ENCODE data around the gene PCGF6. TPM values are rescaled to one million over a fixed set of nuclear protein-coding genes. Genes with fewer than 3 reads are reported as not detected.
A peak's percentile ranks its signal among the peaks of the same experiment; 100 is the strongest.

Gene PCGF6
- total RNA-seq, 1 experiment from 2014 or later = 19.2 TPM

DNA sequence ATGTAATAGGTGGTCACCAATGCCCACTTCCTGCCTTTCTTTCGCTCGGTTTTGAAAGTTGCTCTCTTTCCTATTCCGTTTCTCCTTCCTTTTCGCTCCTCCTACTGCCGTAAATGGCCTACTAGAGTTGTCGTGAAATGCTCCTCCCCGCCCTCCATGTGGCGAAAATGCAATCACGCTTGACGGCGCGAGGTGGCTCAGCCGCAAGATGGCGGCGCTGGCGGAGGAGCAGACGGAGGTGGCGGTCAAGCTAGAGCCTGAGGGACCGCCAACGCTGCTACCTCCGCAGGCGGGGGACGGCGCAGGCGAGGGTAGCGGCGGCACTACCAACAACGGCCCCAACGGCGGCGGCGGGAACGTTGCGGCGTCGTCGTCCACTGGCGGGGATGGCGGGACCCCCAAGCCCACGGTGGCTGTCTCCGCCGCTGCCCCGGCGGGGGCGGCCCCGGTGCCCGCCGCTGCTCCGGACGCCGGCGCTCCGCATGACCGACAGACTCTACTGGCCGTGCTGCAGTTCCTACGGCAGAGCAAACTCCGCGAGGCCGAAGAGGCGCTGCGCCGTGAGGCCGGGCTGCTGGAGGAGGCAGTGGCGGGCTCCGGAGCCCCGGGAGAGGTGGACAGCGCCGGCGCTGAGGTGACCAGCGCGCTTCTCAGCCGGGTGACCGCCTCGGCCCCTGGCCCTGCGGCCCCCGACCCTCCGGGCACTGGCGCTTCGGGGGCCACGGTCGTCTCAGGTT, 17.0 kb upstream of the PCGF6 start, which contains the start of gene TAF5 (continued):
- TF ChIP-seq, protein P1, sequence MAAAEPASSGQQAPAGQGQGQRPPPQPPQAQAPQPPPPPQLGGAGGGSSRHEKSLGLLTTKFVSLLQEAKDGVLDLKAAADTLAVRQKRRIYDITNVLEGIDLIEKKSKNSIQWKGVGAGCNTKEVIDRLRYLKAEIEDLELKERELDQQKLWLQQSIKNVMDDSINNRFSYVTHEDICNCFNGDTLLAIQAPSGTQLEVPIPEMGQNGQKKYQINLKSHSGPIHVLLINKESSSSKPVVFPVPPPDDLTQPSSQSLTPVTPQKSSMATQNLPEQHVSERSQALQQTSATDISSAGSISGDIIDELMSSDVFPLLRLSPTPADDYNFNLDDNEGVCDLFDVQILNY (CRISPR knock-in tag; IDR thresholded peaks at IDR 0.05) = peak; percentile 88
- TF ChIP-seq ESRRA (CRISPR knock-in tag; IDR thresholded peaks at IDR 0.05; ENCODE audit: borderline replicate concordance) (no peak; the same call in 1 of the 2 replicates), CREM (CRISPR knock-in tag; IDR thresholded peaks at IDR 0.05) (peak; percentile 74), GABPB1 (CRISPR knock-in tag; IDR thresholded peaks at IDR 0.05) (peak; percentile 46; the same call in 1 of the 2 replicates), CREB1 (CRISPR knock-in tag; IDR thresholded peaks at IDR 0.05) (no peak), ZNF671 (CRISPR knock-in tag; IDR thresholded peaks at IDR 0.05) (no peak), JUN (CRISPR knock-in tag; IDR thresholded peaks at IDR 0.05) (no peak), HMGA2 (CRISPR knock-in tag; IDR thresholded peaks at IDR 0.05) (no peak), SMAD3 (CRISPR knock-in tag; IDR thresholded peaks at IDR 0.05; ENCODE audit: borderline replicate concordance) (peak; percentile 77; the same call in 1 of the 2 replicates), SP1 (CRISPR knock-in tag; conservative IDR thresholded peaks at IDR 0.05) (peak; percentile 89)
- TF ChIP-seq, protein P2, sequence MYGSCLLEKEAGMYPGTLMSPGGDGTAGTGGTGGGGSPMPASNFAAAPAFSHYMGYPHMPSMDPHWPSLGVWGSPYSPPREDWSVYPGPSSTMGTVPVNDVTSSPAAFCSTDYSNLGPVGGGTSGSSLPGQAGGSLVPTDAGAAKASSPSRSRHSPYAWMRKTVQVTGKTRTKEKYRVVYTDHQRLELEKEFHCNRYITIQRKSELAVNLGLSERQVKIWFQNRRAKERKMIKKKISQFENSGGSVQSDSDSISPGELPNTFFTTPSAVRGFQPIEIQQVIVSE (CRISPR knock-in tag; IDR thresholded peaks at IDR 0.05; ENCODE audit: borderline replicate concordance) = no peak
- TF ChIP-seq, protein P3, sequence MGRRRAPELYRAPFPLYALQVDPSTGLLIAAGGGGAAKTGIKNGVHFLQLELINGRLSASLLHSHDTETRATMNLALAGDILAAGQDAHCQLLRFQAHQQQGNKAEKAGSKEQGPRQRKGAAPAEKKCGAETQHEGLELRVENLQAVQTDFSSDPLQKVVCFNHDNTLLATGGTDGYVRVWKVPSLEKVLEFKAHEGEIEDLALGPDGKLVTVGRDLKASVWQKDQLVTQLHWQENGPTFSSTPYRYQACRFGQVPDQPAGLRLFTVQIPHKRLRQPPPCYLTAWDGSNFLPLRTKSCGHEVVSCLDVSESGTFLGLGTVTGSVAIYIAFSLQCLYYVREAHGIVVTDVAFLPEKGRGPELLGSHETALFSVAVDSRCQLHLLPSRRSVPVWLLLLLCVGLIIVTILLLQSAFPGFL (CRISPR knock-in tag; IDR thresholded peaks at IDR 0.05; ENCODE audit: borderline replicate concordance) = no peak
- TF ChIP-seq, protein P4, sequence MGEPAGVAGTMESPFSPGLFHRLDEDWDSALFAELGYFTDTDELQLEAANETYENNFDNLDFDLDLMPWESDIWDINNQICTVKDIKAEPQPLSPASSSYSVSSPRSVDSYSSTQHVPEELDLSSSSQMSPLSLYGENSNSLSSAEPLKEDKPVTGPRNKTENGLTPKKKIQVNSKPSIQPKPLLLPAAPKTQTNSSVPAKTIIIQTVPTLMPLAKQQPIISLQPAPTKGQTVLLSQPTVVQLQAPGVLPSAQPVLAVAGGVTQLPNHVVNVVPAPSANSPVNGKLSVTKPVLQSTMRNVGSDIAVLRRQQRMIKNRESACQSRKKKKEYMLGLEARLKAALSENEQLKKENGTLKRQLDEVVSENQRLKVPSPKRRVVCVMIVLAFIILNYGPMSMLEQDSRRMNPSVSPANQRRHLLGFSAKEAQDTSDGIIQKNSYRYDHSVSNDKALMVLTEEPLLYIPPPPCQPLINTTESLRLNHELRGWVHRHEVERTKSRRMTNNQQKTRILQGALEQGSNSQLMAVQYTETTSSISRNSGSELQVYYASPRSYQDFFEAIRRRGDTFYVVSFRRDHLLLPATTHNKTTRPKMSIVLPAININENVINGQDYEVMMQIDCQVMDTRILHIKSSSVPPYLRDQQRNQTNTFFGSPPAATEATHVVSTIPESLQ (CRISPR knock-in tag; IDR thresholded peaks at IDR 0.05) = no peak
- TF ChIP-seq, protein P5, sequence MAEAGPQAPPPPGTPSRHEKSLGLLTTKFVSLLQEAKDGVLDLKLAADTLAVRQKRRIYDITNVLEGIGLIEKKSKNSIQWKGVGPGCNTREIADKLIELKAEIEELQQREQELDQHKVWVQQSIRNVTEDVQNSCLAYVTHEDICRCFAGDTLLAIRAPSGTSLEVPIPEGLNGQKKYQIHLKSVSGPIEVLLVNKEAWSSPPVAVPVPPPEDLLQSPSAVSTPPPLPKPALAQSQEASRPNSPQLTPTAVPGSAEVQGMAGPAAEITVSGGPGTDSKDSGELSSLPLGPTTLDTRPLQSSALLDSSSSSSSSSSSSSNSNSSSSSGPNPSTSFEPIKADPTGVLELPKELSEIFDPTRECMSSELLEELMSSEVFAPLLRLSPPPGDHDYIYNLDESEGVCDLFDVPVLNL (CRISPR knock-in tag; IDR thresholded peaks at IDR 0.05; ENCODE audit: borderline replicate concordance, low read depth) = peak; percentile 82
- TF ChIP-seq, protein P6, sequence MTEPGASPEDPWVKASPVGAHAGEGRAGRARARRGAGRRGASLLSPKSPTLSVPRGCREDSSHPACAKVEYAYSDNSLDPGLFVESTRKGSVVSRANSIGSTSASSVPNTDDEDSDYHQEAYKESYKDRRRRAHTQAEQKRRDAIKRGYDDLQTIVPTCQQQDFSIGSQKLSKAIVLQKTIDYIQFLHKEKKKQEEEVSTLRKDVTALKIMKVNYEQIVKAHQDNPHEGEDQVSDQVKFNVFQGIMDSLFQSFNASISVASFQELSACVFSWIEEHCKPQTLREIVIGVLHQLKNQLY (CRISPR knock-in tag; IDR thresholded peaks at IDR 0.05) = no peak; the same call in 1 of the 2 replicates
- TF ChIP-seq, protein P7, sequence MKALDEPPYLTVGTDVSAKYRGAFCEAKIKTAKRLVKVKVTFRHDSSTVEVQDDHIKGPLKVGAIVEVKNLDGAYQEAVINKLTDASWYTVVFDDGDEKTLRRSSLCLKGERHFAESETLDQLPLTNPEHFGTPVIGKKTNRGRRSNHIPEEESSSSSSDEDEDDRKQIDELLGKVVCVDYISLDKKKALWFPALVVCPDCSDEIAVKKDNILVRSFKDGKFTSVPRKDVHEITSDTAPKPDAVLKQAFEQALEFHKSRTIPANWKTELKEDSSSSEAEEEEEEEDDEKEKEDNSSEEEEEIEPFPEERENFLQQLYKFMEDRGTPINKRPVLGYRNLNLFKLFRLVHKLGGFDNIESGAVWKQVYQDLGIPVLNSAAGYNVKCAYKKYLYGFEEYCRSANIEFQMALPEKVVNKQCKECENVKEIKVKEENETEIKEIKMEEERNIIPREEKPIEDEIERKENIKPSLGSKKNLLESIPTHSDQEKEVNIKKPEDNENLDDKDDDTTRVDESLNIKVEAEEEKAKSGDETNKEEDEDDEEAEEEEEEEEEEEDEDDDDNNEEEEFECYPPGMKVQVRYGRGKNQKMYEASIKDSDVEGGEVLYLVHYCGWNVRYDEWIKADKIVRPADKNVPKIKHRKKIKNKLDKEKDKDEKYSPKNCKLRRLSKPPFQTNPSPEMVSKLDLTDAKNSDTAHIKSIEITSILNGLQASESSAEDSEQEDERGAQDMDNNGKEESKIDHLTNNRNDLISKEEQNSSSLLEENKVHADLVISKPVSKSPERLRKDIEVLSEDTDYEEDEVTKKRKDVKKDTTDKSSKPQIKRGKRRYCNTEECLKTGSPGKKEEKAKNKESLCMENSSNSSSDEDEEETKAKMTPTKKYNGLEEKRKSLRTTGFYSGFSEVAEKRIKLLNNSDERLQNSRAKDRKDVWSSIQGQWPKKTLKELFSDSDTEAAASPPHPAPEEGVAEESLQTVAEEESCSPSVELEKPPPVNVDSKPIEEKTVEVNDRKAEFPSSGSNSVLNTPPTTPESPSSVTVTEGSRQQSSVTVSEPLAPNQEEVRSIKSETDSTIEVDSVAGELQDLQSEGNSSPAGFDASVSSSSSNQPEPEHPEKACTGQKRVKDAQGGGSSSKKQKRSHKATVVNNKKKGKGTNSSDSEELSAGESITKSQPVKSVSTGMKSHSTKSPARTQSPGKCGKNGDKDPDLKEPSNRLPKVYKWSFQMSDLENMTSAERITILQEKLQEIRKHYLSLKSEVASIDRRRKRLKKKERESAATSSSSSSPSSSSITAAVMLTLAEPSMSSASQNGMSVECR (CRISPR knock-in tag; IDR thresholded peaks at IDR 0.05; ENCODE audit: borderline replicate concordance) = peak; percentile 93
- TF ChIP-seq, protein P8, sequence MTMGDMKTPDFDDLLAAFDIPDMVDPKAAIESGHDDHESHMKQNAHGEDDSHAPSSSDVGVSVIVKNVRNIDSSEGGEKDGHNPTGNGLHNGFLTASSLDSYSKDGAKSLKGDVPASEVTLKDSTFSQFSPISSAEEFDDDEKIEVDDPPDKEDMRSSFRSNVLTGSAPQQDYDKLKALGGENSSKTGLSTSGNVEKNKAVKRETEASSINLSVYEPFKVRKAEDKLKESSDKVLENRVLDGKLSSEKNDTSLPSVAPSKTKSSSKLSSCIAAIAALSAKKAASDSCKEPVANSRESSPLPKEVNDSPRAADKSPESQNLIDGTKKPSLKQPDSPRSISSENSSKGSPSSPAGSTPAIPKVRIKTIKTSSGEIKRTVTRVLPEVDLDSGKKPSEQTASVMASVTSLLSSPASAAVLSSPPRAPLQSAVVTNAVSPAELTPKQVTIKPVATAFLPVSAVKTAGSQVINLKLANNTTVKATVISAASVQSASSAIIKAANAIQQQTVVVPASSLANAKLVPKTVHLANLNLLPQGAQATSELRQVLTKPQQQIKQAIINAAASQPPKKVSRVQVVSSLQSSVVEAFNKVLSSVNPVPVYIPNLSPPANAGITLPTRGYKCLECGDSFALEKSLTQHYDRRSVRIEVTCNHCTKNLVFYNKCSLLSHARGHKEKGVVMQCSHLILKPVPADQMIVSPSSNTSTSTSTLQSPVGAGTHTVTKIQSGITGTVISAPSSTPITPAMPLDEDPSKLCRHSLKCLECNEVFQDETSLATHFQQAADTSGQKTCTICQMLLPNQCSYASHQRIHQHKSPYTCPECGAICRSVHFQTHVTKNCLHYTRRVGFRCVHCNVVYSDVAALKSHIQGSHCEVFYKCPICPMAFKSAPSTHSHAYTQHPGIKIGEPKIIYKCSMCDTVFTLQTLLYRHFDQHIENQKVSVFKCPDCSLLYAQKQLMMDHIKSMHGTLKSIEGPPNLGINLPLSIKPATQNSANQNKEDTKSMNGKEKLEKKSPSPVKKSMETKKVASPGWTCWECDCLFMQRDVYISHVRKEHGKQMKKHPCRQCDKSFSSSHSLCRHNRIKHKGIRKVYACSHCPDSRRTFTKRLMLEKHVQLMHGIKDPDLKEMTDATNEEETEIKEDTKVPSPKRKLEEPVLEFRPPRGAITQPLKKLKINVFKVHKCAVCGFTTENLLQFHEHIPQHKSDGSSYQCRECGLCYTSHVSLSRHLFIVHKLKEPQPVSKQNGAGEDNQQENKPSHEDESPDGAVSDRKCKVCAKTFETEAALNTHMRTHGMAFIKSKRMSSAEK (CRISPR knock-in tag; IDR thresholded peaks at IDR 0.05; ENCODE audit: borderline replicate concordance) = no peak
- TF ChIP-seq, protein P9, sequence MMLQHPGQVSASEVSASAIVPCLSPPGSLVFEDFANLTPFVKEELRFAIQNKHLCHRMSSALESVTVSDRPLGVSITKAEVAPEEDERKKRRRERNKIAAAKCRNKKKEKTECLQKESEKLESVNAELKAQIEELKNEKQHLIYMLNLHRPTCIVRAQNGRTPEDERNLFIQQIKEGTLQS (CRISPR knock-in tag; conservative IDR thresholded peaks at IDR 0.05) = no peak
- TF ChIP-seq, protein P10, sequence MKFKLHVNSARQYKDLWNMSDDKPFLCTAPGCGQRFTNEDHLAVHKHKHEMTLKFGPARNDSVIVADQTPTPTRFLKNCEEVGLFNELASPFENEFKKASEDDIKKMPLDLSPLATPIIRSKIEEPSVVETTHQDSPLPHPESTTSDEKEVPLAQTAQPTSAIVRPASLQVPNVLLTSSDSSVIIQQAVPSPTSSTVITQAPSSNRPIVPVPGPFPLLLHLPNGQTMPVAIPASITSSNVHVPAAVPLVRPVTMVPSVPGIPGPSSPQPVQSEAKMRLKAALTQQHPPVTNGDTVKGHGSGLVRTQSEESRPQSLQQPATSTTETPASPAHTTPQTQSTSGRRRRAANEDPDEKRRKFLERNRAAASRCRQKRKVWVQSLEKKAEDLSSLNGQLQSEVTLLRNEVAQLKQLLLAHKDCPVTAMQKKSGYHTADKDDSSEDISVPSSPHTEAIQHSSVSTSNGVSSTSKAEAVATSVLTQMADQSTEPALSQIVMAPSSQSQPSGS (CRISPR knock-in tag; IDR thresholded peaks at IDR 0.05; ENCODE audit: borderline replicate concordance, low read depth) = no peak
